ENCODE data around the gene ARL5B. TPM values are rescaled to one million over a fixed set of nuclear protein-coding genes. Genes with fewer than 3 reads are reported as not detected.

ARL5B gene
- polyA plus RNA-seq, 1 donor (not counting 4 experiments of a cell fraction or from before 2014, with no cell fraction given), result 10.4 TPM

- no peak for DNase-seq (ENCODE audit: low read depth, low spot score)
- dilution Hi-C loops (cut with MboI; ENCODE audit: extremely low pct_ligation_motif_present, low sequenced_read_pairs), result no loop called here
These were observed 24.2 kb downstream of the ARL5B start for GRCh38 chr10:18683427-18683826.

GRCh38 chr10:18684416-18684815 is 25.2 kb downstream of the ARL5B start:
- no peak for TF ChIP-seq EZH2 (IDR thresholded peaks at IDR 0.05; ENCODE audit: low read length)
- TF ChIP-seq CTCF (optimal IDR thresholded peaks at IDR 0.05 in 1 of 3, IDR thresholded peaks at IDR 0.05 in 1 of 3, conservative IDR thresholded peaks at IDR 0.05 in 1 of 3; ENCODE audit: extremely low read depth in 1 of 3, insufficient read depth in 2 of 3, low read length in 3 of 3), result no peak
- H3K9ac ChIP-seq (ENCODE audit: control insufficient read depth, extremely low read depth, insufficient read depth, low read length), result no peak overlapping the region
- DNase-seq (ENCODE audit: low read depth, low spot score) (no peak), FAIRE-seq (no peak)
- H4K20me1 ChIP-seq (ENCODE audit: control insufficient read depth, extremely low read depth, insufficient read depth, low read length), result no peaks in the 10 kb centered on the region
- no peak overlapping the region for H2AFZ ChIP-seq (ENCODE audit: control insufficient read depth, low read length)
- H3K79me2 ChIP-seq (ENCODE audit: control insufficient read depth, insufficient read depth, low read length), result no peaks in the 10 kb centered on the region
- H3K9me1 ChIP-seq (ENCODE audit: control insufficient read depth, extremely low read depth, insufficient read depth, low read length), result no peaks in the 10 kb centered on the region
- H3K27ac ChIP-seq (ENCODE audit: control insufficient read depth, insufficient read depth, low read length), result no peak overlapping the region
- no peak overlapping the region for H3K4me3 ChIP-seq (ENCODE audit: control insufficient read depth in 2 of 3, extremely low read depth in 1 of 3, insufficient read depth in 2 of 3, low read depth in 1 of 3, low read length in 3 of 3)
- H3K27me3 ChIP-seq (ENCODE audit: control insufficient read depth, extremely low read depth, insufficient read depth, low read length), result no peaks in the 10 kb centered on the region
- no peak overlapping the region for H3K4me2 ChIP-seq (ENCODE audit: control insufficient read depth, extremely low read depth, insufficient read depth, low read depth, low read length)
- H3K9me3 ChIP-seq (ENCODE audit: control insufficient read depth, low read depth, low read length), result no peaks in the 10 kb centered on the region
- dilution Hi-C loops (cut with MboI; ENCODE audit: extremely low pct_ligation_motif_present, low sequenced_read_pairs), result no loop called here
- no peaks in the 10 kb centered on the region for H3K36me3 ChIP-seq (ENCODE audit: control insufficient read depth in 2 of 2, extremely low read depth in 1 of 2, insufficient read depth in 2 of 2, low read length in 2 of 2)
- peaks cover 31% of the 10 kb centered on the region for H3K4me1 ChIP-seq (ENCODE audit: control insufficient read depth, extremely low read depth, insufficient read depth, low read length)

More at GRCh38 chr10:18683427-18683826, 24.2 kb downstream of the ARL5B start:
- peak overlapping the region; percentile 40 for H3K9ac ChIP-seq (ENCODE audit: control insufficient read depth, extremely low read depth, insufficient read depth, low read length)
- FAIRE-seq, result peak; percentile 76
- no peak overlapping the region for H2AFZ ChIP-seq (ENCODE audit: control insufficient read depth, low read length)
- H3K9me1 ChIP-seq (ENCODE audit: control insufficient read depth, extremely low read depth, insufficient read depth, low read length), result no peaks in the 10 kb centered on the region
- no peaks in the 10 kb centered on the region for H3K79me2 ChIP-seq (ENCODE audit: control insufficient read depth, insufficient read depth, low read length)
- H3K27ac ChIP-seq (ENCODE audit: control insufficient read depth, insufficient read depth, low read length), result peak overlapping the region; percentile 83
- no peak for TF ChIP-seq CTCF (optimal IDR thresholded peaks at IDR 0.05 in 1 of 3, IDR thresholded peaks at IDR 0.05 in 1 of 3, conservative IDR thresholded peaks at IDR 0.05 in 1 of 3; ENCODE audit: extremely low read depth in 1 of 3, insufficient read depth in 2 of 3, low read length in 3 of 3)
- peak overlapping the region; percentile 69 for H3K4me2 ChIP-seq (ENCODE audit: control insufficient read depth, extremely low read depth, insufficient read depth, low read depth, low read length)
- no peaks in the 10 kb centered on the region for H3K9me3 ChIP-seq (ENCODE audit: control insufficient read depth, low read depth, low read length)
- no peaks in the 10 kb centered on the region for H3K27me3 ChIP-seq (ENCODE audit: control insufficient read depth, extremely low read depth, insufficient read depth, low read length)
- peaks cover 31% of the 10 kb centered on the region for H3K4me1 ChIP-seq (ENCODE audit: control insufficient read depth, extremely low read depth, insufficient read depth, low read length)
- H3K4me3 ChIP-seq (ENCODE audit: control insufficient read depth in 2 of 3, extremely low read depth in 1 of 3, insufficient read depth in 2 of 3, low read depth in 1 of 3, low read length in 3 of 3), result peak overlapping the region in 2 of 3 experiments; percentile 16 to 38
- H4K20me1 ChIP-seq (ENCODE audit: control insufficient read depth, extremely low read depth, insufficient read depth, low read length), result no peaks in the 10 kb centered on the region
- H3K36me3 ChIP-seq (ENCODE audit: control insufficient read depth in 2 of 2, extremely low read depth in 1 of 2, insufficient read depth in 2 of 2, low read length in 2 of 2), result no peaks in the 10 kb centered on the region
